Esophagus (tissue), 2 donors: Measurements from ENCODE around the gene JTB. TPM values are rescaled to one million over a fixed set of nuclear protein-coding genes. Genes with fewer than 3 reads are reported as not detected.

Experiments
- H3K27ac ChIP-seq, 2 donors: one replicate each; pipeline ENCODE4 v1.5.1; 2013; ENCODE audit warnings: low read depth in 2 of 2, mild to moderate bottlenecking in 2 of 2, inconsistent platforms in 1 of 2, low read length in 1 of 2, moderate library complexity in 1 of 2
- H3K27me3 ChIP-seq, 2 donors: one replicate each; pipeline ENCODE4 v1.6.1; 2013; ENCODE audit warnings: low read length in 2 of 2, control low read depth in 1 of 2, mild to moderate bottlenecking in 1 of 2; ENCODE audit not compliant: insufficient read depth in 2 of 2, control insufficient read depth in 1 of 2
- H3K36me3 ChIP-seq, 2 donors: one replicate each; pipeline ENCODE4 v1.6.1; 2013; ENCODE audit warnings: low read length in 1 of 2; ENCODE audit not compliant: control insufficient read depth in 2 of 2, insufficient read depth in 2 of 2
- H3K4me1 ChIP-seq, 2 donors: one replicate each; pipeline ENCODE4 v1.6.1; 2013; ENCODE audit warnings: low read length in 1 of 2; ENCODE audit not compliant: control insufficient read depth in 2 of 2, insufficient read depth in 2 of 2
- H3K4me3 ChIP-seq, 2 donors: one replicate each; pipeline ENCODE4 v1.5.1; 2013; ENCODE audit warnings: low read length in 2 of 2, mild to moderate bottlenecking in 2 of 2, low read depth in 1 of 2, moderate library complexity in 1 of 2
- H3K9me3 ChIP-seq, 2 donors: one replicate each; pipeline ENCODE4 v1.6.1; 2013; ENCODE audit warnings: mild to moderate bottlenecking in 2 of 2, low read depth in 1 of 2, low read length in 1 of 2, moderate library complexity in 1 of 2; ENCODE audit not compliant: control insufficient read depth in 2 of 2, insufficient read depth in 1 of 2
- WGBS, 2 donors: extraction: QIAGEN DNeasy Blood & Tissue Kit; methylation state at CpG; one replicate each; pipeline ENCODE4 v1.1.7; 2013; 5-methylcytosine and 5-hydroxymethylcytosine counted together
- polyA plus RNA-seq, 2 donors: library from polyadenylated mRNA; stranded (reverse); fragments of 200-250 nt; gene quantifications; one replicate each; pipeline ENCODE4 v1.2.3, GENCODE V29; 2013
- donor health status: healthy with polysubstance abuse.
- donor health status: Bipolar disorder and iron deficiency.

Gene JTB
- polyA plus RNA-seq, 2 donors, result 79.1 to 134 TPM

- 0 to 2% methylated on average over 17 to 95 of the region's 95 CpGs for WGBS, 2 donors
- no peaks in the 10 kb centered on the region for H3K27me3 ChIP-seq
- H3K9me3 ChIP-seq, result no peaks in the 10 kb centered on the region
- H3K27ac ChIP-seq, result peak overlapping the region; percentile 91 to 92
- H3K4me1 ChIP-seq, result peaks cover 0 to 15% of the 10 kb centered on the region in 2 donors
- peaks cover 6 to 33% of the 10 kb centered on the region in 2 donors for H3K36me3 ChIP-seq
- H3K4me3 ChIP-seq, result peak overlapping the region; percentile 86 to 90
Observed at GRCh38 chr1:153945795-153946621, 31.5 kb downstream of the JTB start.

GRCh38 chr1:153945131-153945794 is 32.2 kb downstream of the JTB start:
- Histone ChIP-seq H3K4me3 (peak overlapping the region; percentile 86 to 90), H3K4me1 (peaks cover 0 to 15% of the 10 kb centered on the region in 2 donors), H3K36me3 (peaks cover 8 to 38% of the 10 kb centered on the region in 2 donors), H3K27ac (peak overlapping the region; percentile 91 to 92), H3K9me3 (no peaks in the 10 kb centered on the region), H3K27me3 (no peaks in the 10 kb centered on the region)
- 27 to 31% methylated on average over 11 to 12 of the region's 12 CpGs for WGBS, 2 donors

DNA sequence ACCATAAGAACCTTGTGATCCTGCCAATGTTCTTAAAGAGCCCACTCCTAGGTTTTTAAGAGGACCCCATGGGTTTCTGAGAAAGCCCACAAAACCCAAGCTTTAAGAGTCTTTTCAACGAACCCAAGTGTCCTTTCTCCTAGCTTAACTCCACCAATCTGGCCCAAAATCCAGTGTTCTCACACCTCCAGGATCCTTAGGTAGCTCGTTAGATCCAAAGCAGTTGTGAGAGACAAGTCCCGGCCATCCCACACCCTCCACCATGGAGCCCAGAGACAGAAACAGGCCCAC is 32.7 kb downstream of the JTB start:
- peaks cover 0 to 15% of the 10 kb centered on the region in 2 donors for H3K4me1 ChIP-seq
- H3K27me3 ChIP-seq, result no peaks in the 10 kb centered on the region
- peaks cover 8 to 40% of the 10 kb centered on the region in 2 donors for H3K36me3 ChIP-seq
- 50 to 60% methylated on average over 3 of the region's 3 CpGs for WGBS, 2 donors
- no peaks in the 10 kb centered on the region for H3K9me3 ChIP-seq
- H3K4me3 ChIP-seq, result peak overlapping the region; percentile 17 to 86
- H3K27ac ChIP-seq, result peak overlapping the region; percentile 91 to 92

DNA sequence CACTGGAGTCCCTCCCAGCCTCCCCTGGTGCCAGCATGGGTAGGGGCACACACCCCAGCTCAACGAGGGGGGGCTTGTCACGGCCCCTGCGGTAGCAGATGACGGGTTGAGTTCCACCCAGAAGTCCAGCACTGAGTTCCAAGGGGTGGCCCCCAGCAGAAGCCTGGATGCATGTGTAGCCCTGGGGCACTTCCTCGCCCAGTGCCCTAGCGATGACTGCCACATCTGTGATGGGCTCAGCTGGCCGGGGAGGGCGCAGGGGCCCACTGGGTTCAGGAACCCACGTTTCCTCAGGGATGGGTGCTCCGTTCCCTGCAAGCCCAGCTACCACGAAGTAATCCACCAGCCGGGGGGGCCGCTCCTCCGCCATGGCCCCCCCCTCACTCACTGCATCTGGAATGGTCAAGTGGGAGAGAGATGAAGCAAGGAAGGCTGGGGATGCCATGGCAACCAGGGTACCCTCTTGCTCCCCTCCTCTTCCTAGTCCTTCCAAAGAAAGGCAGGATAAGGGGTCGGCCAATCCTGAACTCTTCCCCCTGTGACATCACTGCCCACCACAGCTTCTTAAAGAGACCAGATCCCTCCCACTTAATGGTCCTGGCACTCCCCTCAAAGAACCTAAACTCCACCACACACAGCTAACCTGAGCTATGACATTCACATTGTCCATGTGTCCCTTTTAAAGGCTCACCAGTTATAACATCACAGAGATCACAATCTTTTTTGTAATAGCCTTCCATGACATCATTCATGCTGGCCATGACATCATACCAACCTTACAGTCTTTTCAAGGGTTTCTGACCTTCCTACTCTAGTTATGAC is 33.3 kb downstream of the JTB start:
- peaks cover 8 to 44% of the 10 kb centered on the region in 2 donors for H3K36me3 ChIP-seq
- WGBS, 2 donors, result 81 to 88% methylated on average over 15 of the region's 15 CpGs
- H3K27ac ChIP-seq, result peak overlapping the region; percentile 3 to 92
- no peaks in the 10 kb centered on the region for H3K27me3 ChIP-seq
- H3K4me1 ChIP-seq, result peaks cover 0 to 15% of the 10 kb centered on the region in 2 donors
- H3K4me3 ChIP-seq, result no peak overlapping the region
- no peaks in the 10 kb centered on the region for H3K9me3 ChIP-seq

GRCh38 chr1:153942766-153943549 is 34.5 kb downstream of the JTB start:
- Histone ChIP-seq H3K27ac (no peak overlapping the region), H3K9me3 (no peaks in the 10 kb centered on the region), H3K4me1 (peaks cover 0 to 15% of the 10 kb centered on the region in 2 donors), H3K4me3 (no peak overlapping the region), H3K27me3 (no peaks in the 10 kb centered on the region), H3K36me3 (peaks cover 8 to 38% of the 10 kb centered on the region in 2 donors)
- 90 to 91% methylated on average over 11 of the region's 11 CpGs for WGBS, 2 donors

DNA sequence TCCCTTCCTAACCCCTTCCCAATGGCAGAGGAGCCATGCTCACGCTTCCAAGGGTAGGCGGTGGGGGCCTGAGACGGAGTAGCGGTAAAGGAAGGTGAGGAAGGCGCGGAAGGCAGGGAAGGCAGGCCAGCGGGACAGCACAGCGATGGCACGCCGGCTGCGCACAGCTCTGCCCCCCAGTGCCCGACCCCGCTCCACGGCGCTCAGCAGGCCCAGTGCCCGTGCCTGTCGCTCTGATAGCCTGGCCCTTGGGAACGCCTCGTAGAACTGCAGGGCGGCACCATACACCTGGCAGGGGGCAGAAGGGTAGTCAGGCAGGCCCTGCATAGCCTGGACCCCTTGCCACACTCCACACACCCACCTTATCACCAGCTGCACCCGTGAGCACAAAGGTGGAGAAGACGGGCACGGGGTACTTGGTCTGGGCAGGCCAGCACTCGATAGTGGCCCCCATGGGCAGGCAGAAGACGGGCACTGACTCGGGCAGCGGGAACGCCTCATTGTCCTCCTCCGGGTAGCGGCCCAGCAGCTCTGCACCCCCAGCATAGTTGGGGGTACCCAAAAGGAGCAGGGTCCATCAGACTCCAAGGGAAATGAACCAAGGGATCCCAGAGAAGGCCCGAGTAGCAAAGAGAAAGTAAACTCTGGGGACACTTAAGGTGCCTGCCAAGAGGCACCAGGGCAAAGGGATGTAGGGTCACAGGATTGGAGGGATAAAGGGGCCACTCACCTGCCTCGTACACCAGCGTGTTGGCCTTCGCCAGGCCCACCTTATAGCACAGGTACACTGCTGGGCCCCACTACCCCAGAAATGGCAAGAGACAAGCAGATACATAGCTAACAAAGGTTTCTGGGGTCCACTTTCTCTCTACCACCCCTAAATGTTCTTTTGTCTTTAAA is 35.4 kb downstream of the JTB start:
- 93% methylated on average over 33 to 34 of the region's 34 CpGs for WGBS, 2 donors
- Histone ChIP-seq H3K27me3 (no peaks in the 10 kb centered on the region), H3K27ac (no peak overlapping the region), H3K36me3 (peaks cover 15 to 43% of the 10 kb centered on the region in 2 donors), H3K4me1 (peaks cover 0 to 15% of the 10 kb centered on the region in 2 donors), H3K4me3 (no peak overlapping the region), H3K9me3 (no peaks in the 10 kb centered on the region)

GRCh38 chr1:153940756-153941155 is 36.7 kb downstream of the JTB start:
- H3K27me3 ChIP-seq, result no peaks in the 10 kb centered on the region

GRCh38 chr1:153939476-153939875 is 38.0 kb downstream of the JTB start:
- Histone ChIP-seq H3K27ac (no peak overlapping the region), H3K4me3 (no peak overlapping the region), H3K36me3 (peaks cover 28 to 61% of the 10 kb centered on the region in 2 donors), H3K27me3 (no peaks in the 10 kb centered on the region), H3K9me3 (no peaks in the 10 kb centered on the region), H3K4me1 (peaks cover 0 to 6% of the 10 kb centered on the region in 2 donors)
- 94 to 95% methylated on average over 12 of the region's 12 CpGs for WGBS, 2 donors

More at GRCh38 chr1:153940756-153941155, 36.7 kb downstream of the JTB start:
- WGBS, 2 donors, result 93 to 100% methylated on average over 8 of the region's 8 CpGs
- Histone ChIP-seq H3K27ac (no peak overlapping the region), H3K9me3 (no peaks in the 10 kb centered on the region), H3K4me1 (peaks cover 0 to 15% of the 10 kb centered on the region in 2 donors), H3K36me3 (peaks cover 20 to 55% of the 10 kb centered on the region in 2 donors), H3K4me3 (no peak overlapping the region)
